Endothelial cell of umbilical vein (primary cell): ENCODE data around the gene SLC16A8. TPM values are rescaled to one million over a fixed set of nuclear protein-coding genes. Genes with fewer than 3 reads are reported as not detected.
"Not testable (repeated sequence)": the region's sequence is repeated elsewhere in the genome, so short reads cannot be mapped to it uniquely, and the experiment has no call there.

Source experiments
- BruUV-seq: library from RNA; stranded (reverse); fragments of 400-500 nt; replicated peaks from 2 replicates; lab custom pipeline; 2021; lab: Mats Ljungman, UMichigan
- CTCF ChIA-PET: fragments of 300-600, 350-600 bp; sonication (Branson Sonifier 250); formaldehyde crosslinking; loops from one replicate; lab custom pipeline; 2021; ENCODE audit warnings: antibody characterized with exemption, inconsistent platforms; lab: Charles Lee
- POLR2A ChIA-PET: fragments of 300-600, 350-600 bp; sonication (Branson Sonifier 250); formaldehyde crosslinking; loops from one replicate; lab custom pipeline; 2021; ENCODE audit warnings: antibody characterized with exemption, inconsistent platforms; lab: Charles Lee
- DNase-seq: peaks from one replicate; pipeline ENCODE4 v3.0.0-alpha.2; 2011; ENCODE audit warnings: low read depth, low spot score
- FAIRE-seq: peaks from 2 replicates; lab custom pipeline; 2011; peaks lifted over from hg19 to GRCh38; lab: Jason Lieb, UNC
- H2AFZ ChIP-seq: 2 replicates; pipeline ENCODE4 v1.6.0; 2012; ENCODE audit warnings: low read depth, low read length, control low read depth, inconsistent platforms
- H3K27ac ChIP-seq: 2 replicates; pipeline ENCODE4 v1.5.1; 2011; ENCODE audit warnings: low read depth, mild to moderate bottlenecking, control low read depth, low read length, moderate library complexity; ENCODE audit not compliant: insufficient read depth
- H3K27me3 ChIP-seq, 2 experiments: 2 replicates each; pipeline versions ENCODE4 v1.6.0 to v1.6.1; 2011; ENCODE audit warnings: low read length in 2 of 2, mixed read lengths in 1 of 2; ENCODE audit not compliant: control insufficient read depth in 2 of 2, insufficient read depth in 2 of 2
- H3K36me3 ChIP-seq, 2 experiments: 2 replicates in 1 of 2; 3 replicates in 1 of 2; pipeline ENCODE4 v1.5.1; 2011; ENCODE audit warnings: low read length in 2 of 2, mild to moderate bottlenecking in 1 of 2, moderate library complexity in 1 of 2; ENCODE audit not compliant: control insufficient read depth in 2 of 2, insufficient read depth in 2 of 2; ENCODE audit errors: extremely low read depth in 1 of 2
- H3K4me1 ChIP-seq: 3 replicates; pipeline ENCODE4 v1.5.1; 2011; ENCODE audit warnings: mild to moderate bottlenecking, low read length; ENCODE audit not compliant: control insufficient read depth, insufficient read depth; ENCODE audit errors: extremely low read depth
- H3K4me2 ChIP-seq: 2 replicates; pipeline ENCODE4 v1.6.1; 2011; ENCODE audit warnings: low read length, control low read depth, mixed read lengths; ENCODE audit not compliant: insufficient read depth
- H3K4me3 ChIP-seq, 3 experiments: fragments of 200-600 bp in 1 of 3; sonication (generic), shearing (Covaris generic) in 1 of 3; replicated peaks in 1 of 3; 2 replicates each; pipeline ENCODE4 v1.5.1; 2011 to 2016; ENCODE audit warnings: control low read depth in 3 of 3, low read length in 3 of 3, mild to moderate bottlenecking in 2 of 3, inconsistent platforms in 1 of 3, low read depth in 1 of 3, moderate library complexity in 1 of 3; ENCODE audit not compliant: insufficient read depth in 1 of 3
- H3K79me2 ChIP-seq: 2 replicates; pipeline ENCODE4 v1.6.0; 2012; ENCODE audit warnings: low read length, inconsistent platforms; ENCODE audit not compliant: control insufficient read depth, insufficient read depth
- H3K9ac ChIP-seq: replicated peaks from 2 replicates; pipeline ENCODE3; 2011; ENCODE audit warnings: low read length, control low read depth; ENCODE audit not compliant: insufficient read depth; ENCODE audit errors: extremely low read depth
- H3K9me1 ChIP-seq: replicated peaks from 3 replicates; pipeline ENCODE4 v1.6.0; 2011; ENCODE audit warnings: mild to moderate bottlenecking, low read length; ENCODE audit not compliant: control insufficient read depth, insufficient read depth; ENCODE audit errors: extremely low read depth
- H3K9me3 ChIP-seq: replicated peaks from 2 replicates; pipeline ENCODE4 v1.5.1; 2012; ENCODE audit warnings: low read length, inconsistent platforms; ENCODE audit not compliant: control insufficient read depth, insufficient read depth
- H4K20me1 ChIP-seq: replicated peaks from 2 replicates; pipeline ENCODE3; 2011; ENCODE audit warnings: mild to moderate bottlenecking, low read length; ENCODE audit not compliant: control insufficient read depth, insufficient read depth; ENCODE audit errors: extremely low read depth
- FOS ChIP-seq: IDR thresholded peaks from 2 replicates; pipeline ENCODE4 v1.6.1; 2011; ENCODE audit warnings: mild to moderate bottlenecking, low read length, moderate library complexity, borderline replicate concordance; ENCODE audit not compliant: insufficient read depth
- GATA2 ChIP-seq: IDR thresholded peaks from 2 replicates; pipeline ENCODE4 v1.7.0; 2011; ENCODE audit warnings: low read depth, mild to moderate bottlenecking, moderate library complexity, mixed read lengths, low read length; ENCODE audit not compliant: insufficient read length, insufficient read depth
- POLR2A ChIP-seq: IDR thresholded peaks from 2 replicates; pipeline ENCODE4 v1.6.1; 2012; ENCODE audit warnings: low read depth, mild to moderate bottlenecking, control low read depth, low read length
- dilution Hi-C: fragments of 300-500 bp; cut with MboI; formaldehyde crosslinking; loops from one replicate; pipeline ENCODE4 v1.15.0; 2019; ENCODE audit warnings: low sequenced_read_pairs; ENCODE audit not compliant: extremely low pct_ligation_motif_present
- intact Hi-C: fragments of 100-400 bp; cut with micrococcal nuclease; formaldehyde crosslinking; loops from one replicate; pipeline ENCODE4 v1.10.0; 2022
- polyA plus RNA-seq, 4 experiments: library from polyadenylated mRNA; depleted of rRNA in 3 of 4; stranded (reverse) in 3 of 4; unstranded in 1 of 4; fragments of >200 nt; gene quantifications; 2 replicates each; pipeline versions ENCODE4 v1.2.1 to v1.2.3, GENCODE V29; 2011 to 2012; ENCODE audit warnings: missing spikeins in 1 of 4
- total RNA-seq: library from RNA; stranded (reverse); gene quantifications from 2 replicates; pipeline ENCODE4 v1.2.3, GENCODE V29; 2021

The SLC16A8 gene
- total and polyA plus RNA-seq, 2 donors (not counting 3 experiments of a cell fraction or from before 2014, with no cell fraction given) = 0.14 TPM; not detected in 1

DNA sequence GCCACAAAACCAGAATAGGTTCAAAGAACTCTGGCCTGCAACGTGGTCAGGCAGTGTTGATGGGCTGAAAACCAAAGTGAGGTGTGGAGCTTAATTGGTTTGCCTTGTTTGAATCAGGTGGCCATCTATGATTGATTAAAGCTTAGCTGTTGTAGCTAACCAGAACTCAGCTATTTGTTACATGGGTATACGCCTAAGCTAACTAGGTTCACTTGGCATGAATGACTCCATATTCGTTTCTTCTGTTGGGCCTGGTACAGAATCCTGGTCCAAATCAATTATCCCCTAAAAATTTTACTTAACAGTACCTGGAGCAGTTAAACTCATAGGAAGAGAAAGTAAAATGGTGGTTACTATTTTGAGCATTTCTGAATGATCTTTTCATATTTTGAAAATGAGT lies 34.2 kb upstream of the SLC16A8 start:
- no peaks in the 10 kb centered on the region for H3K4me1 ChIP-seq
- no peaks in the 10 kb centered on the region for H4K20me1 ChIP-seq
- no peaks in the 10 kb centered on the region for H3K27me3 ChIP-seq
- FAIRE-seq (no peak), DNase-seq (no peak)
- H3K9ac ChIP-seq = no peak overlapping the region
- H3K9me3 ChIP-seq = no peaks in the 10 kb centered on the region
- dilution Hi-C loops = no loop called here
- intact Hi-C loops = no loop called here
- BruUV-seq = no TSS peak
- no peak overlapping the region for H3K4me3 ChIP-seq
- CTCF ChIA-PET = interaction anchor here (1.3 to 1.4 kb wide), 2 partner anchors 40 to 66 kb away, joined by 3 read pairs; no protein-coding TSS in a partner anchor
- no peaks in the 10 kb centered on the region for H3K79me2 ChIP-seq
- H3K9me1 ChIP-seq = no peaks in the 10 kb centered on the region
- POLR2A ChIA-PET = no interaction called here
- H3K36me3 ChIP-seq = no peaks in the 10 kb centered on the region
- no peak overlapping the region for H2AFZ ChIP-seq
- no peak overlapping the region for H3K27ac ChIP-seq
- TF ChIP-seq FOS (no peak), GATA2 (no peak), POLR2A (no peak)
- no peak overlapping the region for H3K4me2 ChIP-seq

DNA sequence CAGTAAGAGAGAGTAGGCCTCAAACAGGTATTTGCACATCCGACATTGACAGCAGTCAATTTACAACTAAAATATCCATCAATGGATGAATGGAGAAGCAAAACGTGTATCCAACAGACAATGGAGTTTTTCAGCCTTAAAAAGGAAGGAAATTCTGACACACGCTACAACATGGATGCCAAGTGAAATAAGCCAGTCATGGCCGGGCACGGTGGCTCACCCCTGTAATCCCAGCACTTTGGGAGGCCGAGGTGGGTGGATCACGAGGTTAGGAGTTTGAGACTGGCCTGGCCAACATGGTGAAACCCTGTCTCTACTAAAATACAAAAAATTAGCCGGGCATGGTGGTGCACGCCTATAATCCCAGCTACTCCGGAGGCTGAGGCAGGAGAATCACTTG lies 33.6 kb upstream of the SLC16A8 start:
- H3K27me3 ChIP-seq, dilution Hi-C loops, H3K79me2 ChIP-seq, DNase-seq, intact Hi-C loops, H3K9ac ChIP-seq, H3K4me1 ChIP-seq, H4K20me1 ChIP-seq, H3K9me3 ChIP-seq, H3K4me2 ChIP-seq, H3K27ac ChIP-seq, H3K4me3 ChIP-seq, FAIRE-seq, H3K36me3 ChIP-seq, BruUV-seq, H3K9me1 ChIP-seq, POLR2A ChIA-PET: not testable (repeated sequence)
- CTCF ChIA-PET = interaction anchor here (1.3 kb wide), 1 partner anchor 40 kb away, joined by 3 read pairs; no protein-coding TSS in a partner anchor
- H2AFZ ChIP-seq = peak overlapping the region; percentile 26
